T-helper 17 cell (primary cell): ENCODE data around the gene ARHGAP21. TPM values are rescaled to one million over a fixed set of nuclear protein-coding genes. Genes with fewer than 3 reads are reported as not detected.
"Not testable (repeated sequence)": the region's sequence is repeated elsewhere in the genome, so short reads cannot be mapped to it uniquely, and the experiment has no call there.

Experiments
- ATAC-seq: fragments of 150-1000 bp; cut with Tn5 transposase; 2 replicates; pipeline ENCODE4 v1.10.0; 2021; ENCODE audit warnings: mild to moderate bottlenecking, moderate library complexity
- DNase-seq, 3 donors: peaks; one replicate each; pipeline versions ENCODE4 v3.0.0 to v3.0.0-alpha.2; 2020 to 2021
- H3K9me3 ChIP-seq: one replicate; pipeline ENCODE4 v1.7.0; 2013; ENCODE audit warnings: low read length, mild to moderate bottlenecking; ENCODE audit not compliant: control insufficient read depth, poor library complexity, severe bottlenecking
- H3K27ac Mint-ChIP-seq: one replicate; pipeline ENCODE4 v1.8.0; 2022; ENCODE audit warnings: mild to moderate bottlenecking, moderate library complexity, mixed read lengths
- H3K27me3 Mint-ChIP-seq: one replicate; pipeline ENCODE4 v1.8.0; 2022; ENCODE audit warnings: mixed read lengths
- H3K36me3 Mint-ChIP-seq: one replicate; pipeline ENCODE4 v1.8.0; 2022; ENCODE audit warnings: low read depth, mixed read lengths
- H3K4me1 Mint-ChIP-seq: one replicate; pipeline ENCODE4 v1.8.0; 2022; ENCODE audit warnings: mild to moderate bottlenecking, mixed read lengths
- H3K4me3 Mint-ChIP-seq: one replicate; pipeline ENCODE4 v1.8.0; 2022; ENCODE audit warnings: mild to moderate bottlenecking, moderate library complexity, mixed read lengths
- total RNA-seq, 4 donors: library from RNA in 2 of 4; stranded (reverse) in 2 of 4; gene quantifications; one replicate each; pipeline ENCODE4 v1.2.3 and lab custom pipeline; 2022 to 2026

ARHGAP21 gene
- total RNA-seq, 2 donors from 2014 or later = 26.6 to 71.2 TPM

GRCh38 chr10:24623383-24623782, 100.3 kb downstream of the ARHGAP21 start:
- H3K27ac Mint-ChIP-seq = peak overlapping the region; percentile 92
- peaks cover 2% of the 10 kb centered on the region for H3K36me3 Mint-ChIP-seq
- H3K4me1 Mint-ChIP-seq = peaks cover 16% of the 10 kb centered on the region
- no peak for ATAC-seq
- no peaks in the 10 kb centered on the region for H3K27me3 Mint-ChIP-seq
- no peak for DNase-seq
- H3K9me3 ChIP-seq = no peaks in the 10 kb centered on the region
- H3K4me3 Mint-ChIP-seq = peak overlapping the region; percentile 81

DNA sequence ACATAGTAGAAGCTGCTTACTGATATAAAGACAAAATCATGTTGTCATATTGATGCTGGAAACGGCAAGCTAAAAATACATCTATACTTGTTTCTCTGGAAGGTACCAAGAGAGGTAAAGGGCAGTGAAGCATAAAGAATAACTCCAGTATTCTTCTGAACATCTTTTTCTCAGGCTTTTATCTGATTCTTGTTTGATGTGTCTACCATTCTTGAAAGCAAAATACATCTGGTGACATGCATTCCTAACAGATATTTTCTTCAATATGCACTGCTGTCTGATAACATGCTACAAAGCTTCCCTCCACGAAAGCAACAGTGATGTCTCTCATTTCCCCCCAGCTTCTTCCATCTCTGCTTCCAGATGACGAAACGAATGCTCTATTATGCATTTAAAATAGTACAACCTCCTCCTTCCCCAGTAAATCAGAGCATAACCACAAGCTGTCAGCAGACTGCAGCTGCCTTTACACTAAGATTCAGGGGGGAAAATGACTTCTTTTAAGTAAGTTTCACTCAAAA, 100.8 kb downstream of the ARHGAP21 start:
- peaks cover 4% of the 10 kb centered on the region for H3K36me3 Mint-ChIP-seq
- peak; percentile 64 for ATAC-seq
- DNase-seq = no peak
- H3K27ac Mint-ChIP-seq = peak overlapping the region; percentile 92
- H3K4me1 Mint-ChIP-seq = peaks cover 19% of the 10 kb centered on the region
- no peaks in the 10 kb centered on the region for H3K27me3 Mint-ChIP-seq
- peak overlapping the region; percentile 81 for H3K4me3 Mint-ChIP-seq
- no peaks in the 10 kb centered on the region for H3K9me3 ChIP-seq

DNA sequence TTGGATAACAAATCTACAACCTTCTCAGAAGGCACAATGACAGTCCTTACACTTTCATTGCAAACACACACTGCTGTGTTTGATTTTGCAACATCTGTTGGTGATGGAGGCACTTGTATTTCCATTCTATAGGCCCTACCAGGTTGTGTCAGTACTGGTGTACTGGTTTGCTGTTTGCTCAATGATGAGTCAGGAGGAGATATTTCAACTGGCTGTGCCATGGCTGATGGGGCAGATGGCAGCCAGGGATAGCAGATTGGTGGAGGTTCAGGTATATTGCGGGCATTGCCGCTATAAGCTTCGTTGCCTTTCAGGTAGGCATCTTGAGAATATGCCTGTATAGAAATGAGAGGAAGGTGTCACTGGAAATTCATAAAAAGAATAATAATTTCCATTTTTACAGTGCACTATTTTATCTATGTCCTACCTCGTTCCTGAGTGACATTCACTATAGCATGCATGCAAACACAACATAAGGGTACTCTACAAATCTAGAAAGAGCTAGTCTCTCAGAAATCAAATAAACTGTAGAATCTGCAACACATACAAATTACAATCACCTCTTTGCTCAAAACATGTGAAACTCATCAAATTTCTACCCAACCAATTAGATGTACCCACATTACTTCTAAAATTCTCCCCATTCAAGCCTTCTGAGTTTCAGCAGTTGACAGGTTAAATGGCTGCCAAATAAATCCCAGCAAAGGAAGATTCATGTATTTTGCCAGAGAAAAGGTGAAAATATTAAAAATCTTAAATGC, 102.5 kb downstream of the ARHGAP21 start:
- not testable (repeated sequence) for ATAC-seq, H3K36me3 Mint-ChIP-seq, DNase-seq, H3K9me3 ChIP-seq, H3K4me3 Mint-ChIP-seq, H3K27me3 Mint-ChIP-seq
- H3K4me1 Mint-ChIP-seq = peaks cover 23% of the 10 kb centered on the region
- peak overlapping the region; percentile 73 for H3K27ac Mint-ChIP-seq

- not testable (repeated sequence) for H3K4me3 Mint-ChIP-seq, H3K27ac Mint-ChIP-seq, H3K9me3 ChIP-seq, H3K27me3 Mint-ChIP-seq, ATAC-seq, H3K36me3 Mint-ChIP-seq, DNase-seq
- peaks cover 24% of the 10 kb centered on the region for H3K4me1 Mint-ChIP-seq
Observed at GRCh38 chr10:24619994-24620310, 103.7 kb downstream of the ARHGAP21 start.

DNA sequence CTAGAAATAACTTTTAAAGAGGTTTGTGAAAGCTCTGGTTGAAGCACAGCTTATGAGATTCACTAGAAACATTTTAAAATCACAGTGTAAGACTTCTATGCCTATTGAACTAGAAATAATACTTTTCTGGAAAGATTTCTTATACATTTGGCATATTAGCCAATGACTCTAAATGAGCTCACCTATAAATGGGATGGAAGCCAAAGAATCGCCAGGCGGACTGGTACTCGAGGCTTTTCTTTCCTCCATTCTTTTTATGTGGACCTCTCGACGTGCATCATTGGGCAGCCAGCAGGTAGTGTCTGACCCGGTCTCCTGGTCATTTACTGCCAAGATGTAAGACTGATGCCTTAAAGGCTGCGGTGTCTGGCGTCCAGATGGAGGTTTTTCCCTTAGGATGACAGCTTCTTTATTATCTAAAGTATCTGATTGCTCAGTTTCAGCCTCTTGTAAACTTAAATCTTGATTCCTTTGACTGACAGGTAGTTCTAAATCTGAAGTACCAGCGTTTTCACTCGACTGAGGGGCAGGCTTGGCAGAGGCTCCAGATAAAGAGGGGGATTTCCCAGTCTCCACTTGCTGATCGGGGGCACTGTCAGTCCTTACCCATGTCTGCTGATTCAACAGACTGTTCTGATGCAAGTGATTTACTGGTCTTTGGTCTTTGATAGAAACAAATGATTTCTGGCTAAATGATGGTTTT, 104.2 kb downstream of the ARHGAP21 start:
- H3K4me3 Mint-ChIP-seq, H3K9me3 ChIP-seq, H3K27ac Mint-ChIP-seq, DNase-seq, H3K36me3 Mint-ChIP-seq, ATAC-seq, H3K27me3 Mint-ChIP-seq: not testable (repeated sequence)
- H3K4me1 Mint-ChIP-seq = peaks cover 24% of the 10 kb centered on the region

GRCh38 chr10:24618401-24618800, 105.3 kb downstream of the ARHGAP21 start:
- Mint-ChIP-seq H3K27me3 (no peaks in the 10 kb centered on the region), H3K4me3 (peak overlapping the region; percentile 2), H3K36me3 (peaks cover 9% of the 10 kb centered on the region), H3K4me1 (peaks cover 24% of the 10 kb centered on the region), H3K27ac (peak overlapping the region; percentile 71)
- ATAC-seq (no peak), DNase-seq (no peak)
- no peaks in the 10 kb centered on the region for H3K9me3 ChIP-seq

DNA sequence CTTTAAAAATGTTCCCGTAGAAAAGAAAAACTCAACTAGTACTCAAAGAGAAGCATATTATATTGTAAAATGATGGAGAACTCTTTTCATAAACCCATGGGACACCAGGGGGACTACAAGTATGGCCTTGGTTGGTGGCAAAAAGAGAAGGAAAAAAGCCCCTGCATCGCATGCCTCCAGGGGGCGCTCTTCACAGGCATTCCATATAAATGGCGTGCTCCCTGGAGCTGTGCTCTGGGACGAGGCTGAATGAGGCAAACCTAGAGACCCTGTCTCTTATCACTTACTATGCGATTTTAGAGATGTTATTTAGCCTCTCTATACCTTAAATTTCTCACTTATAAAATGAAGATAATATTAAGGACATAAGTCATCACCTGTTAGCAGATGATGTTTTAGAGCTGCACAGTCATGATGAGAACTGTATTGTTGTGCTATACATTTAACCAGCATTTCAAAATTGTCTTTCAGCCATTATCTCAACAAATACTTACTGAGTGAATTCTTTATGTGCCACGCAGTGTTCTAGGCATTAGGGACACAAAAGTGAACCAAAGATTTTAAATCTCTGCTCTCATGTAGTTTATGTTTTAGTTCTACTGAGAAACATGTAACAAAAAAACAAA, 105.8 kb downstream of the ARHGAP21 start:
- DNase-seq (peak; percentile 22 to 28 (median 23)), ATAC-seq (no peak)
- H3K36me3 Mint-ChIP-seq = peaks cover 9% of the 10 kb centered on the region
- no peaks in the 10 kb centered on the region for H3K27me3 Mint-ChIP-seq
- H3K4me3 Mint-ChIP-seq = no peak overlapping the region
- peaks cover 21% of the 10 kb centered on the region for H3K4me1 Mint-ChIP-seq
- H3K9me3 ChIP-seq = no peaks in the 10 kb centered on the region
- peak overlapping the region; percentile 71 for H3K27ac Mint-ChIP-seq

DNA sequence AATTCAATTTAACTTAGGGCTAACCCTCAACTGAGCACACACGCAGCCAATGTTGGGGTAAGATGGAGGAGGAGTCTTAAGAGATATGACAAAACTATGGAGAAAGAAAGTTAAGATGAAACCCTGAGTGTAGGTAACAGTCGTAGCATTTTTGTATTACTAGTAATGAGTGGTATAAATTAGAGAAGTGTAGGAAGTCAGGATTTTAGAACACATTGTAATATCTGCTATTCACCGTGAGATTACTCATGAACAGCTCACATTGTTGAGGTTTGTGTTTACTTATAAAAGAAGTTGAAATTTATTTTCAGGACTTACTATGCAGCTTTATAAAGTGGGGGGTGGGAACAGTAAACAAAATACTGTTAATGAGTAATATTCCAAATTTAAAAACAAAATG, 107.2 kb downstream of the ARHGAP21 start:
- Mint-ChIP-seq H3K4me3 (no peak overlapping the region), H3K27ac (no peak overlapping the region), H3K27me3 (no peaks in the 10 kb centered on the region), H3K36me3 (peaks cover 9% of the 10 kb centered on the region), H3K4me1 (peaks cover 17% of the 10 kb centered on the region)
- DNase-seq = no peak
- no peak for ATAC-seq
- H3K9me3 ChIP-seq = no peaks in the 10 kb centered on the region

DNA sequence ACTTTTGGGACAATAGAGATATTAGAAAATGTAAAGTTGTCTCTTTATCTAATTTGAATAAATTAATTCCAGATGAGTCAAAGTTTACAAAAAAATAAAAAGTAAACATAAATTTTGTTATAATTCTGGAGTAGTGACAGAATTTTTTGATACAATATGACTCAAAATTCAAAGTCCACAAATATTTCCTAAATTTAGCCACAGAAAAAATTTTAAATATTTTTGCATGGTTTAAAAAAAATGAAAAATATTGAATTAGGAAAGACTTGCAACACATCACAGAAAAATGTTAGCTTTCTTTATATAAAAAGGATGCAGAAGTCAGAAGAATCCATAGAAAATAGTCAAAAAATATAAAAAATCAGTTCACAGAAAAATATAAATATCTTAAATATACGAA, 117.7 kb downstream of the ARHGAP21 start:
- ATAC-seq (no peak), DNase-seq (no peak)
- Mint-ChIP-seq H3K4me1 (peaks cover 2% of the 10 kb centered on the region), H3K4me3 (no peak overlapping the region), H3K27ac (no peak overlapping the region), H3K36me3 (peaks cover 12% of the 10 kb centered on the region), H3K27me3 (no peaks in the 10 kb centered on the region)
- no peaks in the 10 kb centered on the region for H3K9me3 ChIP-seq

GRCh38 chr10:24605141-24605540, 118.5 kb downstream of the ARHGAP21 start:
- H3K27ac Mint-ChIP-seq = no peak overlapping the region
- H3K36me3 Mint-ChIP-seq = peaks cover 14% of the 10 kb centered on the region
- no peak overlapping the region for H3K4me3 Mint-ChIP-seq
- peaks cover 2% of the 10 kb centered on the region for H3K4me1 Mint-ChIP-seq
- DNase-seq = no peak
- ATAC-seq = no peak
- no peaks in the 10 kb centered on the region for H3K9me3 ChIP-seq
- H3K27me3 Mint-ChIP-seq = no peaks in the 10 kb centered on the region

- H3K9me3 ChIP-seq = no peaks in the 10 kb centered on the region
- Mint-ChIP-seq H3K4me3 (no peak overlapping the region), H3K36me3 (peaks cover 14% of the 10 kb centered on the region), H3K27me3 (no peaks in the 10 kb centered on the region), H3K4me1 (peaks cover 2% of the 10 kb centered on the region), H3K27ac (no peak overlapping the region)
- ATAC-seq = no peak
- DNase-seq = no peak
Observed at GRCh38 chr10:24603333-24603732, 120.4 kb downstream of the ARHGAP21 start.

GRCh38 chr10:24597961-24598360, 125.7 kb downstream of the ARHGAP21 start:
- Mint-ChIP-seq H3K4me1 (peaks cover 3% of the 10 kb centered on the region), H3K27ac (no peak overlapping the region), H3K27me3 (no peaks in the 10 kb centered on the region), H3K36me3 (peaks cover 10% of the 10 kb centered on the region), H3K4me3 (no peak overlapping the region)
- no peak for ATAC-seq
- H3K9me3 ChIP-seq = no peaks in the 10 kb centered on the region
- no peak for DNase-seq

DNA sequence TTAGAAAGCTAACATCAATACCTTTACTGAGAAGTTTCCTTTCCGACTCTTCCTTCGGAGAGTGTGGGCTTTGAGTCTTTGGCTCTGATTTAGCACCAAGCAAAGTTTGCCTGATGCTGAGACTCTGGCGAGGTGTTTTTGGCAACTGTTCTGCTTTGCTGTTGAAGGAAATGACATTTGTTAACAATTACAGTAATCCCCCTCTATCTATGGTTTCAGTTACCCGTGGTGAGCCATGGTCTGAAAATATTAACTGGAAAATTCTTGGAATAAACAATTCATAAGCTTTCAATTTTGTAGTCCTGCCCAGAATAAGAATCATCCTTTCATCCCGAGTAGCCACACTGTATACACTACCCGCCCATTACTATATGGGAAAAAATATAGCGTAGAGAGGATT, 126.3 kb downstream of the ARHGAP21 start:
- Mint-ChIP-seq H3K4me1 (peaks cover 3% of the 10 kb centered on the region), H3K27ac (no peak overlapping the region), H3K4me3 (no peak overlapping the region), H3K27me3 (no peaks in the 10 kb centered on the region), H3K36me3 (peaks cover 4% of the 10 kb centered on the region)
- no peak for ATAC-seq
- no peak for DNase-seq
- no peaks in the 10 kb centered on the region for H3K9me3 ChIP-seq
